GM18507 (cell line): ENCODE results near the gene BSG.
"Not testable (repeated sequence)": the region's sequence is repeated elsewhere in the genome, so short reads cannot be mapped to it uniquely, and the experiment has no call there.

Experiments used
- DNase-seq: peaks from one replicate; pipeline ENCODE4 v3.0.0; 2011; ENCODE audit warnings: low read depth; ENCODE audit not compliant: insufficient read length; ENCODE audit errors: extremely low spot score
- FAIRE-seq: peaks from 2 replicates; lab custom pipeline; 2011; peaks lifted over from hg19 to GRCh38; lab: Jason Lieb, UNC

The BSG gene

GRCh38 chr19:615619-616018 is 43.2 kb downstream of the BSG start:
- FAIRE-seq (no peak), DNase-seq (no peak)

- no peak for FAIRE-seq
- no peak for DNase-seq
Measured at GRCh38 chr19:616062-616700, 43.8 kb downstream of the BSG start.

DNA sequence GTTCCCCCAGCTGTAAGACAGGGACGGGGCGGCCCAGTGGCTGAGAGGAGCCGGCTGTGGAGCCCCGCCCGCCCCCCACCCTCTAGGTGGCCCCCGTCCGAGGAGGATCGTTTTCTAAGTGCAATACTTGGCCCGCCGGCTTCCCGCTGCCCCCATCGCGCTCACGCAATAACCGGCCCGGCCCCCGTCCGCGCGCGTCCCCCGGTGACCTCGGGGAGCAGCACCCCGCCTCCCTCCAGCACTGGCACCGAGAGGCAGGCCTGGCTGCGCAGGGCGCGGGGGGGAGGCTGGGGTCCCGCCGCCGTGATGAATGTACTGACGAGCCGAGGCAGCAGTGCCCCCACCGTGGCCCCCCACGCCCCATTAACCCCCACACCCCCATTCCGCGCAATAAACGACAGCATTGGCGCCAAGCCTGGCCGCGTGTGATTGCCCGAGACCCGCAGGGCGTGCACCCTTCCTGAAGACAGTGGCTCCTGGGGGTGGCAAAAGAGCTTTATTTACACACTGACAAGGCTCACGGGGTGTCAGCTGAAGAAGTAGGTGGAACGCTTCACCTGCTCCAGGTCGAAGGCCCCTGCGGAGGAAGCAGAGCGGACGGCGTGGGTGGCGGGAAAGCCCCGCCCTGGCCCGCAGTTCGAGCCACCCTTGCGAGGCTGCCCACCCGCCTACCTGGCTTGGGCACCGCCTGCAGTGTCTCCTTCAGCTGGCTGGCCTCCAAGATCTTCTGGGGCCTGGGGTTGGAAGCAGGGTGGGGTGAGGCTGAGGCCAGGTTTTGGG is 44.5 kb downstream of the BSG start:
- FAIRE-seq, result no peak
- DNase-seq, result no peak

- DNase-seq, result no peak
- no peak for FAIRE-seq
Measured at GRCh38 chr19:617551-618246, 45.3 kb downstream of the BSG start.

DNA sequence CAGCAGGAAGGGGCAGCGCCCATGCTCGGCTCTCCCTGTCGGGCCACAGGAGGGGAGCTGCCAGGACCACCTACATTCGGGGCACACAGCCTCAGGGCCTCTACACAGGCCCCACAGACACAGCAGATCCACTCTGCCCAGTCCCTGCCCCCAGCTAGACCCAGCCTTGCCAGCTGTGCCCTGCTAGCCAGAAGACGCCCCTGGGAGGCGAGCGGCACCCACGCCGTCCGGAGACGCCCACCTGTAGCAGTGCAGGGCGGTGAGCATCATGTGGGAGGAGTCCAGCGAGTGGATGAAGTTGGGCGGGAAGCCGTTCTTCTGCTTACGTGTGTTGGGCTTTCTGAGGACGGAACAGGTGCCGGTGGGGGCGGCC is 45.8 kb downstream of the BSG start:
- FAIRE-seq, result no peak

GRCh38 chr19:618674-619285 is 46.4 kb downstream of the BSG start:
- no peak for FAIRE-seq
- DNase-seq, result no peak

More for the DNA sequence above, 45.8 kb downstream of the BSG start:
- no peak for DNase-seq

GRCh38 chr19:619286-620002 is 47.0 kb downstream of the BSG start:
- DNase-seq, result no peak
- no peak for FAIRE-seq

GRCh38 chr19:620166-620862 is 47.9 kb downstream of the BSG start:
- DNase-seq (no peak), FAIRE-seq (no peak)

DNA sequence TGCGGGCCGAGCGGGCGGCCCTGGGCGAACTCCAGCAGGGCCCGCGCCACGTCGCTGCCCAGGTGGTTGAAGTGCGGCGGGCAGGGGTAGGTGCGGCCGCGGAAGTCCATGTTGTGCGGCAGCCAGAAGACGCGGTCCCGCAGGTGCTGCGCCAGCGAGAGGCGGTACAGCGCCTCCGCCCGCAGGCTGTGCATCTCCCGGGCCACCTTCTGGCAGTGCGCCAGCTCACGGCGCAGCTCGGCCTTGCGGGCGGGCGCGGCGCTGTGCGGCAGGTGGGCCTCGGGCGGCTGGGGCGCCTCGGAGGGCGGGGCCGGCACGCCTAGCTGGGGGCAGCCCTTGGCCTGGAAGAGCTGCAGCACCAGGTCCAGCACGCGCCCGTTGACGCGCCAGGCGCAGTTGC is 48.8 kb downstream of the BSG start:
- not testable (repeated sequence) for FAIRE-seq, DNase-seq

- DNase-seq (no peak), FAIRE-seq (no peak)
Measured at GRCh38 chr19:621819-622218, 49.4 kb downstream of the BSG start.

DNA sequence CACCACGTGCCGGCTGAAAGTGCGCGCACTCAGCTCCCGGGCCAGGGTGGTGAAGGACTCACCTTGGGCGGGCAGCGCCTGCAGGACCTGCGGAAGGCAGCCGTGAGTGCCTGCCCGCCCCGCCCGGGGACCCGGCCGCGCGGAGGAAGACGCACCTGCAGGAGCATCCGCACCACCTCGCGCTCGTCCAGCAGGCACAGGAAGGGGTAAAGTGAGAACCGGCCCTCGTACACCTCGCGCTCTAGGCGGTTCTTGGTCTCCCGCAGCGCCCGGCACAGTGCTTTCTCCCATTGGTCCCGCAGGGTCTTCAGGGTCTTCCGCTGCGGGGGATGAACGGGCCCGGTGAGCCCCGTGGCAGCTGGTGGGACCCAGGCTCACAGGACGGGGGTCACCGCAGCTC is 50.3 kb downstream of the BSG start:
- no peak for DNase-seq
- FAIRE-seq, result no peak

DNA sequence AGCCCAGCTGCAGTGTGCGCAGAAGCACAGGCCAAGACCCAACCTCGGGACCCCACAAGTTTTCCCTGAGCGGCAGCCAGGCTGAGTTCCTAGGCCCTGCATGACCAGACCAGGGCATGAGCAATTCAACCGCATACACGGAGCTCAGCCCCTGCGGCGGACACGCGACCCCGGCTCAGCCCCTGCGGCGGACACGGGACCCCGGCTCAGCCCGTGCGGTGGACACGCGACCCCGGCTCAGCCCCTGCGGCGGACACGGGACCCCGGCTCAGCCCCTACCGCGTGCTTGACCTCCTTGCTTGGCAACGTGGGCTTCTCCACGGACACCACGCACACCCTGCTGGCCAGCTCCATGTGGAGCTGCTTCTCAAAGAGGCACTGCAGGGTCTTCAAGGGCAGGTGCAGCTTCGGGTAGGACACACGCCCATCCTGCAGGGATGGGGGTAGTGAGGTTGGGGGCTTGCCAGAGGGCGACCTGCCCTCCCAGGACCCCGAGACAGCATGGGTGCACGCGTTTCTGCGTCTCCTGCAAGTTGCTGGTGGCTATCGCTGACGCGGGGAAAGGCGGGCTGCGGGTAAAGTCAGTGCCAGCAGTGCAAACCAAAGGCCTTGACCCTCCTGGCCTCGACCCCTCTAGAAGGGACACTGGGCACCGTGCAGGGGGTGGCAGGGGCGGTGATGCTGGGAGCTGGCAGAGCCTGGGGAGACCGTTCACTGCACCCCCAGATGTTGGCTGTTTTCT is 51.0 kb downstream of the BSG start:
- no peak for DNase-seq
- FAIRE-seq, result no peak

- DNase-seq (no peak), FAIRE-seq (no peak)
Measured at GRCh38 chr19:623974-624373, 51.6 kb downstream of the BSG start.

DNA sequence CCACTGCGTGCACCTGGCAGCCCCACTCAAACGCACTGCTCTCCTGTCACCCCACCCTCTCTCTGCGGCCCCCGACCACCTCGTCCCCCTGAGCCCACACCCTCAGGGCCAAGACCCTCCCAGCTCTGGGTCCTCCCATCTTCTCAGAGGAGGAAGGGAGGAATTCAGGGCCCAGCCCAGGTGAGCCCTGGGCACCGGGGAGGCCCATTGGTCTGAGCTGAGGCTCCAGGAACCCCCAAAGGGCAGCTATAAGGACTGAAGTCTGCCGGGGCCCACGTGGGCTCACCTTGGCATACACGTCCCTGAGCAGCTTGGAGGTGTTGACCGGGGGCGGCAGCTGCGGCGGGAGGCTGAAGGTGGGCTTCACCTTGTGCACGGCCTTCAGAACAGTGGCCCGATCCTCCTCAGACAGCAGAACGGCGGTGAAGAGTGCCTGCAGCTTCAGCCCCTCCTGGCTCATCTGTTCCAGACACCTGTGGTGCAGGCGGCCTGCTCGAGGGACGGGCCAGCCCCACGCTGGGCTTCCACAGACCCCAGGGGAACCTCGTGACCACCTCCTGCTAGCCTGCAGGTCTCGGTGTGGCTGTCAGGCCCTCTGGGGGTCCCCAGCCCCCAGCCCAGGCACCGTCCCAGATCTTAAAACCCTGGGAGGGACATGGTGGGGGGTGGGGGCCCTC is 52.2 kb downstream of the BSG start:
- FAIRE-seq, result no peak
- DNase-seq, result no peak

DNA sequence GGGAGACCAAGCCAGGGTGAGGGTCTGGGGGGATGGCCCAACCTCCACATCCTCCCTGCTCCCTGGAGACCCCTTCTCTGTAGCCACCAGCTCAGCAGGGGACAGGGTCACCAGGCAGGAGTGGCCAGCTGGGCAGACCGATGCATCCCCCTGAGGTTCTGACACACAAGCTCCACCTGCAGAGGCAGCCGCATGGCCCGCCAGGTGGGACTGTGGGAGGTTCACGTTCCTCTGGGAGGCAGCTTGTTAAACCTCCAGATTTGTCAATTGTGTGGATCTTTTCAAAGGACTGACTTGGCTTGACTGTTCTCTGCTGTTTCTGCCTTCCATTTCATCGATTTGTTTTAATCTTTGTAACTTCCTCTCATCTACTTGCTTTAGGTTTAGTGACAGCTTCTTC is 52.9 kb downstream of the BSG start:
- FAIRE-seq (no peak), DNase-seq (no peak)

GRCh38 chr19:626566-626965 is 54.2 kb downstream of the BSG start:
- FAIRE-seq, DNase-seq: not testable (repeated sequence)

DNA sequence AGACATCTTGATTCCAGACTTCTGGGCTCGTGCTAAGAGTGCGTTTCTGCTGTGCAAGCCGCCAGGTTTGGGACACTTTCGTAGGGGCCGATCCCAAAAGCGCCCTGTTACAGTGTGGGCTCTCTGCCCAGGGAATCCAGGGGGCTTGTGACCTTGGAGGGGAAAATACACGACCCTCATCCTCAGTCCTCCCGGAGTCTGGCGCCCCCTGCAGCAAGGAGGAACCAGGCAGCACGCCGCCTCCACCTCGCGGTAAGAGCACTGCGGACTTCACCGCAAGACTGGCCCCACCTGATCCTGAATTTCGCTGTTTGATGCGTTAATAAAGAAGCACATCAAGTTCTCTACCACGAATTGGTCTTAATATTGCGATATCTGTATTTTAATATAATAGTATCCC is 55.8 kb downstream of the BSG start:
- FAIRE-seq (no peak), DNase-seq (no peak)

DNA sequence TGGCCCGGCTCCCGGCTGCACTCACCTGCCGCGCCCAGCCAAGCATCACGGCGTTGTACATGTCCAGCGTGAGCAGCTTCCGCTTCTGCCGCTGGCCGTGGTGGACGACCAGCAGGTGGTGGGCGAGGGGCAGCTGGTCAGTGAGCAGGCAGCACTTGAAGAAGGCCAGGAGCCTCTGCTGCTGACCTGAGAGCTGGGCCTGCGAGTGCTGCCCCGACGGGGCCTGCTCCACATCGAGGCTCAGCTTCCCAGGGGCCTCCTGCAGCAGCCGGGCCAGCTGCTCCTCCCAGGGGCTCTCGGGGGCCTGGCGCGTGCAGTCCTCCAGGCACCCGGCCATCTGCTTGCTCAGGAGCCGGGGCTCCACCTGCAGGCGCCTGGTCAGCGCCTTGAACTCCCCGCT is 57.1 kb downstream of the BSG start:
- FAIRE-seq, DNase-seq: not testable (repeated sequence)
